ENCODE data around the gene RNF212B.

Gene RNF212B

DNA sequence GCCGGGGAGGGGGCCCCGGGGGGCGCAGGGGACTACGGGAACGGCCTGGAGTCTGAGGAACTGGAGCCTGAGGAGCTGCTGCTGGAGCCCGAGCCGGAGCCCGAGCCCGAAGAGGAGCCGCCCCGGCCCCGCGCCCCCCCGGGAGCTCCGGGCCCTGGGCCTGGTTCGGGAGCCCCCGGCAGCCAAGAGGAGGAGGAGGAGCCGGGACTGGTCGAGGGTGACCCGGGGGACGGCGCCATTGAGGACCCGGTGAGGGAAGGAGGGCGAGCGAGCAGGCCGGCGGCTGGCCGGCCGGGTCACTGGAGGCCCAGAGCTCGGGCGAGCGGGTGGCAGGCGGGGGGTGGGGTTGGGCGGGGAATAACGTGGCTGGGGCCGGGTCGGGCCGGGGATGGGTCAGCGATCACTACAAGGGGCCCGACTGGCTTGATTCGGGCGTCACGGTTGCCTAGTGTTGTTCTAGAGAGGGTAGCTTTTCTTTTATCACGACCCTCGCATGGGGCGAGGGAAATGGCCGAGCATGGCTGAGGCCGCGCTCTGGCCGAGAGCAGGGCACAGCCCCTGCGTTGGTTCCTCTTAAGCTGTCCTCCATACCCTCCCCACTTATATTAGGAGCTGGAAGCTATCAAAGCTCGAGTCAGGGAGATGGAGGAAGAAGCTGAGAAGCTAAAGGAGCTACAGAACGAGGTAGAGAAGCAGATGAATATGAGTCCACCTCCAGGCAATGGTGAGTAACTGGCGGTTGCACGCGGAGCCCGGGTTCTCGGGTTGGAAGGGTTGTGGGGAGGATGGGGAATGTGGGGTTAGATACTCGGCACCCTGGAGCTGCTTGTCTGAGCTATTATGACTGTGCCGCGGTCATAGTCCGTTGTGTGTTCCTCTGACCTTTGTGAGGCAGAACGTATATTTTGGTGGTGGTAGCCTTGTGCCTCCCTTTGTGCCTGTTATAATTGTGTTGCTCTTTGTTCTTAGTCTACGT, 84.1 kb downstream of the RNF212B start:
- peak; percentile 43 to 72 (median 57) for DNase-seq
